ENCODE data around the gene THBD. TPM values are rescaled to one million over a fixed set of nuclear protein-coding genes. Genes with fewer than 3 reads are reported as not detected.

The THBD gene
- total RNA-seq, 4 donors from 2014 or later = 144 to 213 (median 178) TPM

GRCh38 chr20:23033918-23034317 lies 15.6 kb downstream of the THBD start:
- intact Hi-C loops (cut with DNase I; ENCODE audit: low total_unique reads) = no loop called here
- peak in 1 of 2 donors; percentile 62 for DNase-seq (ENCODE audit: low spot score in 2 of 2)
- 91 to 96% methylated on average over 4 of the region's 4 CpGs for WGBS, 2 donors
- no peak for TF ChIP-seq CTCF (IDR thresholded peaks at IDR 0.05)
- H3K4me3 ChIP-seq (ENCODE audit: low read depth, poor library complexity, severe bottlenecking) = no peak overlapping the region

GRCh38 chr20:23032750-23033078 lies 16.8 kb downstream of the THBD start:
- no peak overlapping the region for H3K4me3 ChIP-seq (ENCODE audit: low read depth, poor library complexity, severe bottlenecking)
- no peak for TF ChIP-seq CTCF (IDR thresholded peaks at IDR 0.05)
- no peak for TF ChIP-seq POLR2A (IDR thresholded peaks at IDR 0.05)
- intact Hi-C loops (cut with DNase I; ENCODE audit: low total_unique reads) = no loop called here
- 76 to 84% methylated on average over 5 of the region's 5 CpGs for WGBS, 2 donors
- no peak for DNase-seq (ENCODE audit: low spot score in 2 of 2)

GRCh38 chr20:23032056-23032749 lies 17.3 kb downstream of the THBD start:
- intact Hi-C loops (cut with DNase I; ENCODE audit: low total_unique reads) = no loop called here
- 87 to 92% methylated on average over 6 of the region's 6 CpGs for WGBS, 2 donors
- H3K4me3 ChIP-seq (ENCODE audit: low read depth, poor library complexity, severe bottlenecking) = no peak overlapping the region
- TF ChIP-seq POLR2A (IDR thresholded peaks at IDR 0.05) = no peak
- no peak for TF ChIP-seq CTCF (IDR thresholded peaks at IDR 0.05)
- peak in 1 of 2 donors; percentile 77 for DNase-seq (ENCODE audit: low spot score in 2 of 2)

- peak in 1 of 2 donors; percentile 50 for DNase-seq (ENCODE audit: low spot score in 2 of 2)
- 91 to 97% methylated on average over 6 of the region's 6 CpGs for WGBS, 2 donors
- H3K4me3 ChIP-seq (ENCODE audit: low read depth, poor library complexity, severe bottlenecking) = no peak overlapping the region
- TF ChIP-seq POLR2A (IDR thresholded peaks at IDR 0.05) (no peak), CTCF (IDR thresholded peaks at IDR 0.05) (no peak)
- intact Hi-C loops (cut with DNase I; ENCODE audit: low total_unique reads) = no loop called here
These were observed 18.1 kb downstream of the THBD start for GRCh38 chr20:23031346-23031745.

GRCh38 chr20:23029324-23029723 lies 20.1 kb downstream of the THBD start:
- WGBS, 2 donors = 67 to 81% methylated on average over 4 of the region's 4 CpGs
- H3K4me3 ChIP-seq (ENCODE audit: low read depth, poor library complexity, severe bottlenecking) = no peak overlapping the region
- peak in 1 of 2 donors; percentile 39 for DNase-seq (ENCODE audit: low spot score in 2 of 2)
- intact Hi-C loops (cut with DNase I; ENCODE audit: low total_unique reads) = no loop called here
- TF ChIP-seq CTCF (IDR thresholded peaks at IDR 0.05) (no peak), POLR2A (IDR thresholded peaks at IDR 0.05) (no peak)

GRCh38 chr20:23028392-23028791 lies 21.1 kb downstream of the THBD start:
- no peak for TF ChIP-seq CTCF (IDR thresholded peaks at IDR 0.05)
- no peak for TF ChIP-seq POLR2A (IDR thresholded peaks at IDR 0.05)
- no peak overlapping the region for H3K4me3 ChIP-seq (ENCODE audit: low read depth, poor library complexity, severe bottlenecking)
- WGBS, 2 donors = 87 to 88% methylated on average over 3 of the region's 3 CpGs
- intact Hi-C loops (cut with DNase I; ENCODE audit: low total_unique reads) = no loop called here
- peak in 1 of 2 donors; percentile 14 for DNase-seq (ENCODE audit: low spot score in 2 of 2)
